BJ (cell line): Measurements from ENCODE around the gene PASK. TPM values are rescaled to one million over a fixed set of nuclear protein-coding genes. Genes with fewer than 3 reads are reported as not detected.
A peak's percentile ranks its signal among the peaks of the same experiment; 100 is the strongest.

Experiments
- CTCF ChIA-PET: fragments of 350-600 bp; formaldehyde crosslinking; extraction: SDS; loops from one replicate; lab custom pipeline; 2021; ENCODE audit warnings: antibody characterized with exemption, inconsistent platforms; lab: Yijun Ruan, JAX
- POLR2A ChIA-PET: fragments of 300-600 bp; sonication (Branson Sonifier 250); formaldehyde crosslinking; extraction: SDS; loops from one replicate; lab custom pipeline; 2021; ENCODE audit warnings: antibody characterized with exemption; lab: Charles Lee
- DNase-seq: peaks from one replicate; pipeline ENCODE4 v3.0.0-alpha.2; 2011; ENCODE audit warnings: low read depth
- H3K27me3 ChIP-seq: 2 replicates; pipeline ENCODE4 v1.6.0; 2011; ENCODE audit warnings: low read length; ENCODE audit not compliant: control insufficient read depth, insufficient read depth
- H3K36me3 ChIP-seq: 2 replicates; pipeline ENCODE4 v1.5.1; 2011; ENCODE audit warnings: low read length; ENCODE audit not compliant: control insufficient read depth, insufficient read depth
- H3K4me3 ChIP-seq: 2 replicates; pipeline ENCODE4 v1.5.1; 2011; ENCODE audit warnings: low read depth, mild to moderate bottlenecking, control low read depth, low read length
- polyA plus RNA-seq: library from polyadenylated mRNA; depleted of rRNA; stranded (reverse); fragments of >200 nt; gene quantifications from 2 replicates; pipeline ENCODE4 v1.2.3, GENCODE V29; 2011
- TF ChIP-seq, protein P1 (sequence below): IDR thresholded peaks from 2 replicates; pipeline ENCODE4 v1.5.1; 2011; ENCODE audit warnings: low read depth, mild to moderate bottlenecking, control low read depth, inconsistent platforms, low read length, moderate library complexity; ENCODE audit not compliant: insufficient read depth

Gene PASK
- polyA plus RNA-seq, 1 experiment: 3.4 TPM

DNA sequence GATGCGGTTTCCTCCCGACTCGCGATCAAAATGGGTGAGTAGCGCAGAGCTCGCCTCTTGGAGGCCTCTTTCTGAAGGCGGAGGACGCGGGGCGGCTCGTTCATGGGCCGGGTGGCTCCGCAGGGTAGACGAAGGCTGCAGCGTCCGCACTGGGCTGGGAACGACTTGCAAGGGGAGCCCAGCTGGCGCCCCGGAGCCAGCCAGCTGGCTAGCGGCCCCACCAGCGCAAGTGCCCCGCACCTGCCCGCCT lies 328 bp upstream of the PASK start:
- TF ChIP-seq, protein P1, sequence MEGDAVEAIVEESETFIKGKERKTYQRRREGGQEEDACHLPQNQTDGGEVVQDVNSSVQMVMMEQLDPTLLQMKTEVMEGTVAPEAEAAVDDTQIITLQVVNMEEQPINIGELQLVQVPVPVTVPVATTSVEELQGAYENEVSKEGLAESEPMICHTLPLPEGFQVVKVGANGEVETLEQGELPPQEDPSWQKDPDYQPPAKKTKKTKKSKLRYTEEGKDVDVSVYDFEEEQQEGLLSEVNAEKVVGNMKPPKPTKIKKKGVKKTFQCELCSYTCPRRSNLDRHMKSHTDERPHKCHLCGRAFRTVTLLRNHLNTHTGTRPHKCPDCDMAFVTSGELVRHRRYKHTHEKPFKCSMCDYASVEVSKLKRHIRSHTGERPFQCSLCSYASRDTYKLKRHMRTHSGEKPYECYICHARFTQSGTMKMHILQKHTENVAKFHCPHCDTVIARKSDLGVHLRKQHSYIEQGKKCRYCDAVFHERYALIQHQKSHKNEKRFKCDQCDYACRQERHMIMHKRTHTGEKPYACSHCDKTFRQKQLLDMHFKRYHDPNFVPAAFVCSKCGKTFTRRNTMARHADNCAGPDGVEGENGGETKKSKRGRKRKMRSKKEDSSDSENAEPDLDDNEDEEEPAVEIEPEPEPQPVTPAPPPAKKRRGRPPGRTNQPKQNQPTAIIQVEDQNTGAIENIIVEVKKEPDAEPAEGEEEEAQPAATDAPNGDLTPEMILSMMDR: no peak
- CTCF ChIA-PET: interaction anchor here (0.7 to 1.4 kb wide), 2 partner anchors 236 to 309 kb away, joined by 3 to 4 read pairs; no protein-coding TSS in a partner anchor
- Histone ChIP-seq H3K36me3 (no peaks in the 10 kb centered on the region; the same call in 1 of the 2 replicates), H3K4me3 (peak overlapping the region; percentile 66), H3K27me3 (no peaks in the 10 kb centered on the region)
- POLR2A ChIA-PET: no interaction called here
- no peak for DNase-seq

DNA sequence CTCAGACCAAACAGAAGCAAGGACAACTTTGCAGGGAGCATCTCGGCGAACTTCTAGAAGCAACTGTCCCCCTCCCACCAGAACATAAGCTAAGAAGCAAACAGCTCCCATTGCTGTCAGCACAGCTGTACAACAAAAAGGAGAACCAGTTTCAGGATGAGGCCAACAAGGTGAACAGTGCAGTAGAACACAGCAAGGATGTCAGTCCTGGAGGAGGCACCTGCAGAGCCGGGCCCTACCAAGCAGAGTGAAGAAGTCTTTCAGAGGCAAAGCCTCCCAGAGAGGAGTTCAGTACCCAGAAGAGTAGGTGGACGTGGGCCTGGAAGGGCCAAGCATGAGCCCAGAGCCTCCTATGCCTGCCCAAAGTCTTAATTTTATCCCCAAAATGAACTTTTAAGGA lies 1.0 kb downstream of the PASK start:
- ChIA-PET CTCF (interaction anchor here (1.0 kb wide), 1 partner anchor 111 kb away, joined by 3 read pairs; no protein-coding TSS in a partner anchor), POLR2A (no interaction called here)
- TF ChIP-seq, protein P1: no peak
- no peak for DNase-seq
- no peak overlapping the region for H3K4me3 ChIP-seq
- no peaks in the 10 kb centered on the region for H3K36me3 ChIP-seq
- no peaks in the 10 kb centered on the region for H3K27me3 ChIP-seq

DNA sequence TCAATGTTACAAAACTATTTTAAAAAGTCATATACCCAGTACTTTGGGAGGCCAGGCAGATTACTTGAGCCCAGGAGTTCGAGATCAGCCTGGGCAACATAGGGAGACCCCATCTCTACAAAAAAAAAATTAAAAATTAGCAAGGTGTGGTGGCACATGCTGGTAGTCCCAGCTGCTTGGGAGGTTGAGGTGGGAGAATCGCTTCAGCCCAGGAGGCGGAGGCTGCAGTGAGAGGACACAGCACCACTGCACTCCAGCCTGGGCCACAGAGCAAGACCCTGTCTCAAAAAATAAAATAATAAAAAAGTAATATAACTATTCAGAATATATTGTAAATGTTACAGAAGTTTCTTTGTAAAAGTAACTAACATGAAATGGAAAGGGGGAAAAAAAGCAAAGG lies 1.9 kb downstream of the PASK start:
- no peak overlapping the region for H3K4me3 ChIP-seq
- no peaks in the 10 kb centered on the region for H3K27me3 ChIP-seq
- no peak for DNase-seq
- H3K36me3 ChIP-seq: no peaks in the 10 kb centered on the region
- TF ChIP-seq, protein P1: no peak
- POLR2A ChIA-PET: no interaction called here
- CTCF ChIA-PET: no interaction called here

DNA sequence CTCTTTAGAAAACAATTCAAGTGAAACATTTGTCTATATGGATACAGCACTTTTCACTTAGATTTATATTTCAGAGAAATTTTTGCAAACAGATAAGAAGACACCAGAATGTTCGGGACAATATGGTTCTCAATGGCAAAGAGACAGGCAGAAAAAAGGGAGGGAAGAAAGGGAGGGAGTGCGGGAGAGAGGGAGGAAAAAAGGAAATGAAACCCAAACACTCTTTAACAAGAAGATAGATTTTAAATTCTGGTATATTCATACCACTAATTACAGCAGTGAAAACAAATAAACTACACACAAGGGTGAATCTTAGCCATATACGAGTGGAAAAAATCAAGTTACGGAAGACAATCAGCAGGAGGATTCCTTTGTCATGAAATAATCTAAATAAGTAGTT lies 3.0 kb downstream of the PASK start:
- no peak for DNase-seq
- TF ChIP-seq, protein P1: no peak
- H3K27me3 ChIP-seq: no peaks in the 10 kb centered on the region
- H3K4me3 ChIP-seq: no peak overlapping the region
- no peaks in the 10 kb centered on the region for H3K36me3 ChIP-seq
- POLR2A ChIA-PET: no interaction called here
- CTCF ChIA-PET: no interaction called here

DNA sequence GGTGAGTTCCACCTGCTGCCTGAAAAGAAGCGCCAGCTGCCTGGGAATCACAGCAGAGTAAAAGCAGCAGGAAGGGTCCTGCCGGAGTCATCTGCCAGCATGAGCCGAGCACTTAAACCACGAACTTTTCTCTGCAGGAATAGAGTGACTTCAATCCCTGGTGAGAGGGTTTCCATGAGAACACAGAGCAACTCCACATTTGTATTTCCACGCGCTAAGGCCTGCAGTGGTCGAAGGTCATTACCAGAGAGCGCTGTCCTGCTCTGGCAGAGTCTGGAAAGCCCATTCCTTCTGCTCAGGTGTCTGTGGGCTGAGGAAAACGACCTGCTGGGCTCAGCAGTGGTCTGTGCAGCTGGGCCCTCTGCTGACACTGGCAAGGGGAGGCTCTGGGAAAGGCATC lies 6.7 kb downstream of the PASK start:
- Histone ChIP-seq H3K4me3 (no peak overlapping the region), H3K27me3 (no peaks in the 10 kb centered on the region), H3K36me3 (no peaks in the 10 kb centered on the region)
- POLR2A ChIA-PET: no interaction called here
- TF ChIP-seq, protein P1: no peak
- no peak for DNase-seq
- CTCF ChIA-PET: no interaction called here
